Mammary epithelial cell (primary cell): ENCODE data around the gene LRRC17.

Source experiments
- EZH2 ChIP-seq: IDR thresholded peaks from 2 replicates; pipeline ENCODE4 v1.6.1; 2012; ENCODE audit warnings: low read length, inconsistent platforms, borderline replicate concordance
- TF ChIP-seq, protein P1 (sequence below), 2 donors: IDR thresholded peaks in 1 of 2; conservative IDR thresholded peaks in 1 of 2; 2 replicates each; pipeline ENCODE4 v1.5.1; 2011 to 2012; ENCODE audit warnings: inconsistent platforms in 2 of 2, low read length in 2 of 2, mild to moderate bottlenecking in 2 of 2, control low read depth in 1 of 2, low read depth in 1 of 2; ENCODE audit not compliant: insufficient read depth in 1 of 2; ENCODE audit errors: extremely low read depth in 1 of 2

DNA sequence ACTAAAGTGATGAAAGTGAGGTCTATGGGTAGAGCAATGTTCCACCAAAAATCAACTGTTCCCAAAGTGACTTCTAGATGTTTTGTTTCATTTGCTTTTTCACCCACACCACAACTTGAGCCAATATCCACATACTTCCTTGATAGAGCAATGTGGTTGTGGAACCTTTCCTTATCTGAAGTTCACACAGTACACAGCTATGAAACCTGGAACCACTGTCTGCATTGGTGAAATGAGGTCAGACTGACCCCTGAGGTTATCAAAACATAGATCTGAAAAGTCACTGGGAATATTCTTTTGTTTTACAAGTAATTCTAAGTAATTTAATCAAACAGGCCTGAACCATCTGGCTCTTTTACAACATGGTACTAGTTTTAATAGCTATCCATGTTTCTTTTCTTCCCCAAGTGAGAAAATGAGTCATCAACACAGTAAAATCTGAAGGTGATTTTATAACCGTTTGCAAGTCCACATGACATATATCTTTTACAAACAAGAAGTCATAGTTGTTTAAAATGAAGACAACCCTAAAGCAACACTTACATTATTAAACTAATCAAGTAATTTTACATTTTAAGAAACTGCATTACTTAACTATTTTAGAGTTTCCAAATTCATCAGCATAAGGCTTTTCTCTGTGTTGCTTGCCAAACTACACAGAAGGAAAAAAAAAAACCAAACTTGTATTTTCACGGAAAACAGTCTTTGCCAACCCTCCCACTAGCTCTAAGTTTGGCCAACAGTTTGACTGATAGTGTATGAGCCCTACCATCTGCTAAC, 80.3 kb downstream of the LRRC17 start:
- TF ChIP-seq, protein P1, sequence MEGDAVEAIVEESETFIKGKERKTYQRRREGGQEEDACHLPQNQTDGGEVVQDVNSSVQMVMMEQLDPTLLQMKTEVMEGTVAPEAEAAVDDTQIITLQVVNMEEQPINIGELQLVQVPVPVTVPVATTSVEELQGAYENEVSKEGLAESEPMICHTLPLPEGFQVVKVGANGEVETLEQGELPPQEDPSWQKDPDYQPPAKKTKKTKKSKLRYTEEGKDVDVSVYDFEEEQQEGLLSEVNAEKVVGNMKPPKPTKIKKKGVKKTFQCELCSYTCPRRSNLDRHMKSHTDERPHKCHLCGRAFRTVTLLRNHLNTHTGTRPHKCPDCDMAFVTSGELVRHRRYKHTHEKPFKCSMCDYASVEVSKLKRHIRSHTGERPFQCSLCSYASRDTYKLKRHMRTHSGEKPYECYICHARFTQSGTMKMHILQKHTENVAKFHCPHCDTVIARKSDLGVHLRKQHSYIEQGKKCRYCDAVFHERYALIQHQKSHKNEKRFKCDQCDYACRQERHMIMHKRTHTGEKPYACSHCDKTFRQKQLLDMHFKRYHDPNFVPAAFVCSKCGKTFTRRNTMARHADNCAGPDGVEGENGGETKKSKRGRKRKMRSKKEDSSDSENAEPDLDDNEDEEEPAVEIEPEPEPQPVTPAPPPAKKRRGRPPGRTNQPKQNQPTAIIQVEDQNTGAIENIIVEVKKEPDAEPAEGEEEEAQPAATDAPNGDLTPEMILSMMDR (conservative IDR thresholded peaks at IDR 0.05 in 1 of 2, IDR thresholded peaks at IDR 0.05 in 1 of 2; ENCODE audit: extremely low read depth in 1 of 2, insufficient read depth in 1 of 2, low read depth in 1 of 2, low read length in 2 of 2): no peak
- TF ChIP-seq EZH2: no peak
